Liver (tissue), 9 donors: Measurements from ENCODE around the gene GNE. TPM values are rescaled to one million over a fixed set of nuclear protein-coding genes. Genes with fewer than 3 reads are reported as not detected.

Source experiments
- DNase-seq: peaks from one replicate; pipeline ENCODE4 v3.0.0-alpha.2; 2017; ENCODE audit warnings: low spot score
- H3K27ac ChIP-seq, 2 donors: one replicate each; pipeline ENCODE4 v1.7.0; 2013; ENCODE audit warnings: inconsistent platforms in 2 of 2, low read length in 2 of 2, control low read depth in 1 of 2, low read depth in 1 of 2, mild to moderate bottlenecking in 1 of 2
- H3K27me3 ChIP-seq, 4 donors: one replicate each; pipeline versions ENCODE4 v1.6.1 to v1.7.0; 2013; ENCODE audit warnings: low read length in 3 of 4, inconsistent platforms in 1 of 4, mild to moderate bottlenecking in 1 of 4, moderate library complexity in 1 of 4; ENCODE audit not compliant: control insufficient read depth in 4 of 4, insufficient read depth in 4 of 4
- H3K36me3 ChIP-seq, 4 donors: one replicate each; pipeline versions ENCODE4 v1.6.1 to v1.7.0; 2013; ENCODE audit warnings: low read length in 3 of 4, mild to moderate bottlenecking in 3 of 4, low read depth in 1 of 4, moderate library complexity in 1 of 4; ENCODE audit not compliant: control insufficient read depth in 4 of 4, insufficient read depth in 3 of 4
- H3K4me1 ChIP-seq, 4 donors: one replicate each; pipeline versions ENCODE4 v1.6.1 to v1.7.0; 2013; ENCODE audit warnings: low read length in 3 of 4, mild to moderate bottlenecking in 3 of 4, moderate library complexity in 1 of 4; ENCODE audit not compliant: control insufficient read depth in 4 of 4, insufficient read depth in 4 of 4
- H3K4me3 ChIP-seq, 3 donors: one replicate each; pipeline versions ENCODE4 v1.6.1 to v1.7.0; 2013; ENCODE audit warnings: low read length in 3 of 3, control low read depth in 1 of 3, low read depth in 1 of 3, mild to moderate bottlenecking in 1 of 3
- H3K9ac ChIP-seq, 2 donors: one replicate each; pipeline ENCODE4 v1.7.0; 2013; ENCODE audit warnings: low read length in 2 of 2, mild to moderate bottlenecking in 2 of 2, moderate library complexity in 2 of 2, control low read depth in 1 of 2, low read depth in 1 of 2
- H3K9me3 ChIP-seq, 4 donors: one replicate each; pipeline versions ENCODE4 v1.6.1 to v1.7.0; 2013; ENCODE audit warnings: low read length in 3 of 4; ENCODE audit not compliant: control insufficient read depth in 4 of 4
- EGR1 ChIP-seq, 2 donors: IDR thresholded peaks; 2 replicates each; pipeline ENCODE4 v1.6.1; 2016 to 2018; ENCODE audit warnings: antibody characterized with exemption in 2 of 2, low read depth in 2 of 2
- FOXA1 ChIP-seq: IDR thresholded peaks from 2 replicates; pipeline ENCODE4 v1.6.1; 2016; ENCODE audit warnings: antibody characterized with exemption
- FOXA2 ChIP-seq: IDR thresholded peaks from 2 replicates; pipeline ENCODE4 v1.6.1; 2016; ENCODE audit warnings: antibody characterized with exemption
- GABPA ChIP-seq, 2 donors: IDR thresholded peaks in 1 of 2; conservative IDR thresholded peaks in 1 of 2; 2 replicates each; pipeline ENCODE4 v1.6.1; 2016; ENCODE audit warnings: antibody characterized with exemption in 2 of 2, mild to moderate bottlenecking in 1 of 2, moderate library complexity in 1 of 2
- HNF4G ChIP-seq: IDR thresholded peaks from 2 replicates; pipeline ENCODE4 v1.6.1; 2016; ENCODE audit warnings: antibody characterized with exemption
- JUND ChIP-seq, 2 donors: IDR thresholded peaks; 2 replicates each; pipeline ENCODE4 v1.6.1; 2016; ENCODE audit warnings: antibody characterized with exemption in 2 of 2
- NR2F2 ChIP-seq: IDR thresholded peaks from 2 replicates; pipeline ENCODE4 v1.6.1; 2016; ENCODE audit warnings: antibody characterized with exemption
- RAD21 ChIP-seq, 2 donors: IDR thresholded peaks; 2 replicates each; pipeline ENCODE4 v1.6.1; 2016; ENCODE audit warnings: antibody characterized with exemption in 2 of 2, mild to moderate bottlenecking in 2 of 2
- REST ChIP-seq: IDR thresholded peaks from 2 replicates; pipeline ENCODE4 v1.6.1; 2016; ENCODE audit warnings: antibody characterized with exemption, mild to moderate bottlenecking
- RXRA ChIP-seq, 2 donors: IDR thresholded peaks; 2 replicates each; pipeline ENCODE4 v1.6.1; 2017 to 2018; ENCODE audit warnings: antibody characterized with exemption in 2 of 2, mild to moderate bottlenecking in 1 of 2
- SP1 ChIP-seq: IDR thresholded peaks from 2 replicates; pipeline ENCODE4 v1.6.1; 2018; ENCODE audit warnings: antibody characterized with exemption, mild to moderate bottlenecking
- TAF1 ChIP-seq: conservative IDR thresholded peaks from 2 replicates; pipeline ENCODE4 v1.6.1; 2016; ENCODE audit warnings: antibody characterized with exemption, mild to moderate bottlenecking
- YY1 ChIP-seq: IDR thresholded peaks from 2 replicates; pipeline ENCODE4 v1.6.1; 2016; ENCODE audit warnings: antibody characterized with exemption, mild to moderate bottlenecking
- ZBTB33 ChIP-seq: IDR thresholded peaks from 2 replicates; pipeline ENCODE4 v1.6.1; 2016; ENCODE audit warnings: antibody characterized with exemption
- WGBS: extraction: QIAGEN DNeasy Blood & Tissue Kit; methylation state at CpG from one replicate; pipeline ENCODE4 v1.1.7; 2013; 5-methylcytosine and 5-hydroxymethylcytosine counted together
- polyA plus RNA-seq, 2 donors: library from polyadenylated mRNA; stranded (reverse) in 1 of 2; unstranded in 1 of 2; fragments of 200-250 nt in 1 of 2; fragments of >200 nt in 1 of 2; fragmentation: Nextera tagmentation in 1 of 2; extraction: Ambion mirVana in 1 of 2; gene quantifications; one replicate each; pipeline versions ENCODE4 v1.2.1 to v1.2.3, GENCODE V29; 2013 to 2015
- total RNA-seq, 2 donors: library from RNA; depleted of rRNA; stranded (reverse); fragments of >200 nt; gene quantifications; one replicate each; pipeline ENCODE4 v1.2.3, GENCODE V29; 2014
- TF ChIP-seq, protein P1 (sequence below): IDR thresholded peaks from 2 replicates; pipeline ENCODE4 v1.6.1; 2016; ENCODE audit warnings: antibody characterized with exemption
- TF ChIP-seq, protein P2 (sequence below): IDR thresholded peaks from 2 replicates; pipeline ENCODE4 v1.6.1; 2016; ENCODE audit warnings: antibody characterized with exemption
- TF ChIP-seq, protein P3 (sequence below): fragments of 150-350 bp; IDR thresholded peaks from 2 replicates; pipeline ENCODE4 v1.5.1; 2017; ENCODE audit warnings: improper control_type of control experiment, low read depth, low read length; ENCODE audit not compliant: missing input control
- donor health status: healthy.
- donor health status: healthy.
- donor health status: healthy.
- donor health status: healthy.
- donor health status: healthy.

GNE gene
- total and polyA plus RNA-seq, 4 donors, result 21.8 to 177 (median 38.1) TPM

GRCh38 chr9:36174731-36175130 lies 83.5 kb downstream of the GNE start:
- DNase-seq, result no peak
- no peaks in the 10 kb centered on the region for H3K27me3 ChIP-seq
- H3K27ac ChIP-seq, result no peak overlapping the region
- H3K9ac ChIP-seq, result no peak overlapping the region
- no peaks in the 10 kb centered on the region for H3K9me3 ChIP-seq
- TF ChIP-seq SP1 (no peak), HNF4G (no peak), FOXA1 (no peak), TAF1 (no peak), JUND (IDR thresholded peaks at IDR 0.05) (no peak), RXRA (IDR thresholded peaks at IDR 0.05) (no peak), NR2F2 (no peak), REST (no peak), EGR1 (IDR thresholded peaks at IDR 0.05; ENCODE audit: low read depth in 2 of 2) (no peak), RAD21 (IDR thresholded peaks at IDR 0.05) (no peak), ZBTB33 (no peak), GABPA (IDR thresholded peaks at IDR 0.05 in 1 of 2, conservative IDR thresholded peaks at IDR 0.05 in 1 of 2) (no peak), FOXA2 (no peak)
- TF ChIP-seq, protein P1, sequence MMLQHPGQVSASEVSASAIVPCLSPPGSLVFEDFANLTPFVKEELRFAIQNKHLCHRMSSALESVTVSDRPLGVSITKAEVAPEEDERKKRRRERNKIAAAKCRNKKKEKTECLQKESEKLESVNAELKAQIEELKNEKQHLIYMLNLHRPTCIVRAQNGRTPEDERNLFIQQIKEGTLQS, result no peak
- TF ChIP-seq, protein P2, sequence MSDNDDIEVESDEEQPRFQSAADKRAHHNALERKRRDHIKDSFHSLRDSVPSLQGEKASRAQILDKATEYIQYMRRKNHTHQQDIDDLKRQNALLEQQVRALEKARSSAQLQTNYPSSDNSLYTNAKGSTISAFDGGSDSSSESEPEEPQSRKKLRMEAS, result no peak
- TF ChIP-seq, protein P3, sequence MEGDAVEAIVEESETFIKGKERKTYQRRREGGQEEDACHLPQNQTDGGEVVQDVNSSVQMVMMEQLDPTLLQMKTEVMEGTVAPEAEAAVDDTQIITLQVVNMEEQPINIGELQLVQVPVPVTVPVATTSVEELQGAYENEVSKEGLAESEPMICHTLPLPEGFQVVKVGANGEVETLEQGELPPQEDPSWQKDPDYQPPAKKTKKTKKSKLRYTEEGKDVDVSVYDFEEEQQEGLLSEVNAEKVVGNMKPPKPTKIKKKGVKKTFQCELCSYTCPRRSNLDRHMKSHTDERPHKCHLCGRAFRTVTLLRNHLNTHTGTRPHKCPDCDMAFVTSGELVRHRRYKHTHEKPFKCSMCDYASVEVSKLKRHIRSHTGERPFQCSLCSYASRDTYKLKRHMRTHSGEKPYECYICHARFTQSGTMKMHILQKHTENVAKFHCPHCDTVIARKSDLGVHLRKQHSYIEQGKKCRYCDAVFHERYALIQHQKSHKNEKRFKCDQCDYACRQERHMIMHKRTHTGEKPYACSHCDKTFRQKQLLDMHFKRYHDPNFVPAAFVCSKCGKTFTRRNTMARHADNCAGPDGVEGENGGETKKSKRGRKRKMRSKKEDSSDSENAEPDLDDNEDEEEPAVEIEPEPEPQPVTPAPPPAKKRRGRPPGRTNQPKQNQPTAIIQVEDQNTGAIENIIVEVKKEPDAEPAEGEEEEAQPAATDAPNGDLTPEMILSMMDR, result no peak
- H3K36me3 ChIP-seq, result no peaks in the 10 kb centered on the region
- no peak overlapping the region for H3K4me3 ChIP-seq
- WGBS, result 93% methylated on average over 3 of the region's 3 CpGs
- no peaks in the 10 kb centered on the region for H3K4me1 ChIP-seq

DNA sequence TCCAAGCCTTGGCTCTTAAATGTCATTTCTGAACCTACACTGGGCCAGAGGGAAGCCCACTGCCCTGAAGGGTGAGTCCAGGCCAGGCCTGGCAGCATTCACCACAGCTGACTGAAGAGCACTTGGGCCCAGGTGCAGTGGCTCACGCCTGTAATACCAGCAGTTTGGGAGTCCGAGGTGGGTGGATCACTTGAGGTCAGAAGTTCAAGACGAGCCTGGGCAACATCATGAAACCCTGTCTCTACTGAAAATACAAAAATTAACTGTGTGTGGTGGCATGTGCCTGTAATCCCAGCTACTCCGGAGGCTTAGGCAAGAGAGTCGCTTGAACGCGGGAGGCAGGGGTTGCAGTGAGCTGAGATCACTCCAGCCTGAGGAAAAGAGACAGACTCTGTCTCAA lies 84.0 kb downstream of the GNE start:
- no peaks in the 10 kb centered on the region for H3K4me1 ChIP-seq
- 92% methylated on average over 7 of the region's 7 CpGs for WGBS
- H3K9me3 ChIP-seq, result no peaks in the 10 kb centered on the region
- H3K36me3 ChIP-seq, result no peaks in the 10 kb centered on the region
- DNase-seq, result no peak
- no peak overlapping the region for H3K27ac ChIP-seq
- H3K4me3 ChIP-seq, result no peak overlapping the region
- no peak overlapping the region for H3K9ac ChIP-seq
- H3K27me3 ChIP-seq, result no peaks in the 10 kb centered on the region
- TF ChIP-seq, protein P1, result no peak
- TF ChIP-seq YY1 (no peak), JUND (IDR thresholded peaks at IDR 0.05) (no peak), HNF4G (no peak), RXRA (IDR thresholded peaks at IDR 0.05) (no peak), FOXA2 (no peak), GABPA (IDR thresholded peaks at IDR 0.05 in 1 of 2, conservative IDR thresholded peaks at IDR 0.05 in 1 of 2) (no peak), TAF1 (no peak), NR2F2 (no peak), REST (no peak)
- TF ChIP-seq, protein P2, result no peak
- TF ChIP-seq, protein P3, result no peak
